DMS53 (cell line): ENCODE measurements around the gene LRRC61.

Source experiments
- DNase-seq: peaks from one replicate; lab custom pipeline; 2025; lab: John Stamatoyannopoulos, UW

Gene LRRC61

GRCh38 chr7:150371131-150371995 is 48.2 kb downstream of the LRRC61 start:
- no peak for DNase-seq

DNA sequence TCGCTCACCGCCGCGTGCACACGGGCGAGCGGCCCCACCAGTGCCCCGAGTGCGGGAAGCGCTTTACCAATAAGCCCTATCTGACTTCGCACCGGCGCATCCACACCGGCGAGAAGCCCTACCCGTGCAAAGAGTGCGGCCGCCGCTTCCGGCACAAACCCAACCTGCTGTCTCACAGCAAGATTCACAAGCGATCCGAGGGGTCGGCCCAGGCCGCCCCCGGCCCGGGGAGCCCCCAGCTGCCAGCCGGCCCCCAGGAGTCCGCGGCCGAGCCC is 48.8 kb downstream of the LRRC61 start:
- DNase-seq: no peak

- DNase-seq: no peak
These were observed 49.3 kb downstream of the LRRC61 start for GRCh38 chr7:150372271-150373048.

GRCh38 chr7:150373049-150373801 is 50.1 kb downstream of the LRRC61 start:
- DNase-seq: peak; percentile 44

- DNase-seq: no peak
These were observed 50.9 kb downstream of the LRRC61 start for GRCh38 chr7:150374026-150374425.

- DNase-seq: peak; percentile 32
These were observed 51.3 kb downstream of the LRRC61 start for GRCh38 chr7:150374472-150374871.

- DNase-seq: peak; percentile 71
These were observed 52.7 kb downstream of the LRRC61 start for GRCh38 chr7:150375662-150376521.

- DNase-seq: no peak
These were observed 53.4 kb downstream of the LRRC61 start for GRCh38 chr7:150376560-150376959.

GRCh38 chr7:150377196-150377595 is 54.0 kb downstream of the LRRC61 start:
- no peak for DNase-seq

DNA sequence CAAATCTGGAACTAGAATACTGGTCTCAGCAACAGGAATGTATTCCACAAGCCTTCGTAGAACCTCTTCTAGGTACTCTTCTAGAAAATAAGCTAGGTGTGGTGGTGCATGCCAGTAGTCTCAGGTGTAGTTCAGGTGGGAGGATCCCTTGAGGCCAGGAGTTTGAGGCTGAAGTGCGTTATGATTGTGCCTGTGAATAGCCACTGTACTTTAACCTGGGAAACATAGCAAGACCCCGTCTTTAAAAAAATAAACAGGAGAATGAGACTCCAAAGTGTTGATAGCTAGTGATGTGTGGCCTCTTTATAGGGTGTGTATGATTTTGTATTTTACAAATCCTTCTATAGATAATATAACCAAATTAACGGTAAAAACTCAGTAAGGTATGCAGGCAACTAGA is 54.5 kb downstream of the LRRC61 start:
- peak; percentile 77 for DNase-seq

DNA sequence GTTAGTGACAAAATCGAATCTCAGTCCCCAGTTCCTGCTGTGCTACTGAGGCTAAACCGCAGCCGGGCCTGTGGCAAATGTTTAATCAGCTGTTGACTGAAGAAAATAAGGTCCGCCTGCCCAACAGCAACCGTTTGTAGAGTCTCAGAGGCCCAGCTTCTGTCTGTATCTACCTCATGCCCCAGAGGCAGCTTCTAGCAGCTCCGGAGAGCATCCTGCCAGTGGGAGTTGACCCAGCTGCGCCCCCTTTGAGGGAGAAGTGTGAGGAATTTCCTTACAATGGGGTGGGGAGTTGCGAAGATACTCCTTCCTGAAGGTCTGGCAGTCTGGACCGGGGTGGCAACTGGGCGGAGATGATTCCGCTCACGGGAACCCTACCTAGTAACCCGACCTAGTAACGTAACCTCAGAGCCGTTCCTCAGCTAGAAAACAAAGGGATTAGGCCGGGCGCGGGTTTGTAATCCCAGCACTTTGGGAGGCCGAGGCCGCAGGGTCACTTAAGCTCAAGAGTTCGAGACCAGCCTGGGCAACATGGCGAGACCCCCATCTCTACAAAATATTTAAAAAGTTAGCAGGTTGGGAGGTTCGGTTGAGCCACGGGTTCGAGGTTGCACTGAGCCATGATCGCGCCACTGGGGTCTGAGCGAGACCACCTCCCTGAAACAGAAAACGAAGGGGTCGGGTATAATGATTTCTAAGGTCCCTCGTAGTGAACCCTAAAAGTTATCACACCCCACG is 55.1 kb downstream of the LRRC61 start:
- peak; percentile 97 for DNase-seq

- DNase-seq: peak; percentile 99
These were observed 55.8 kb downstream of the LRRC61 start, which contains the start of gene ZNF775 for GRCh38 chr7:150378853-150379440. ZNF775 (plus strand) TSS chr7:150379330; CDS start chr7:150388471, 9,141 bp downstream.

DNA sequence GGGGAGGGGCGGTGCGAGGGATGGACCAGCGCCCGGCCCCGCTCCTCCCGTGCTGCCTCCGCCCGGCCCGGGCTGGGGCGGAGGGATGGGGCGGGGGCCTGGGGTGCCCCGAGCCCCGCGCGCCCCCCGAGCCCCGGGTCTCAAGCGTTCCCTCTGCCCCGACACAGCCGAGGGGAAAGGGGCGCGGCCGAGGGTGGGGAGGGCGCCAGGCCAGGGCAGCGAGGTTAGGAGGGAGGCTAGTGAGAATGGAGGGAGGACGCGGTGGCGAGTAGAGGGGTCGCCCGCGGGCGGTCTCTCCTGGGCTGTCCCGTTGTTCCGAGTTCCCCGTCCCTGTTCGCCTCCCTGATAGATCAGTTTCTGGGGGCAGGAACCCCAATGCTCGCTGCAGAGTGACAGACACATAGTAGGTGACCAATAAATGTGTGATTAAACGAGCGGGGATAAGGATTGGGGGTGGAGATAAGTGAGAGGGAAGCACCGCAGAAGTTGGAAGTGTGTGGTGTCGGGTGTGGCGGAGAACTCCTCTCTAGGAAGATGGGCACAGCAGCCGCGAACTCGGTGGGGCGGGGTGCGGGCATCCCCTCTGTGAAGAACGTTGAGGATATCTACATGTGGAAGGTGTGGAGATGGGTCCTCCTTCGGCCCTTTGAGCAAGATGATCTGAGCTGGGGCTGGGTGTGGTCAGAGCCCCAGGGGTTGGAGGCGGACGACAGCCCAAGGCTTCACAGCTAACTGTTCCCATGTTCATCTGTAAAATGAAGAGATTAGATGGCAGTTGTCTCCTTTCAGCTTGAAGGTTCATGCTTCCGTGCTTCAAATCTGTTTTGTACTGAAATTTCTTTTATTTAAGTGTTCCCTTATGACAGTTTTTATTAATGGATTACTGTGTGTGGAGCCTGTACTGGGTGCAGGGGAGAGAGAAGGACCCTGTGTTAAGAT is 56.6 kb downstream of the LRRC61 start:
- DNase-seq: peak; percentile 62

- DNase-seq: no peak
These were observed 57.3 kb downstream of the LRRC61 start for GRCh38 chr7:150380463-150380862.

- no peak for DNase-seq
These were observed 57.9 kb downstream of the LRRC61 start for GRCh38 chr7:150381096-150381495.

DNA sequence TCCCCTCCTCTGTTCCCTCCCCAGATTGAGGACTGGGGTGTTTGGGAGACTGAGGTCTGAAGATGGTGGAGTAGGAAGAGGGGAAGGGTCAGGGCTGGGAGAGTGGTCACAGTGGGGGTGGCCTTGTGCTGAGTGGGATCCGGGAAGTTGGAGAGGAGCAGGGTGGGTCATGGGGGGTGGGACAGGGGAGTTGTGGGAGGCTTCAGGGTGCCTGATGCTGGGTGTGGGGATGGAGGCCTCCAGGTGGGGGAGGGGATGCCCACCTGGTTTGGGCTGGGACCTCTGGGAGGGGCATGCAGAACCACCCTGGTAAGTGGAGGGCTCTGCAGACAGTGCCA is 58.6 kb downstream of the LRRC61 start:
- DNase-seq: no peak

DNA sequence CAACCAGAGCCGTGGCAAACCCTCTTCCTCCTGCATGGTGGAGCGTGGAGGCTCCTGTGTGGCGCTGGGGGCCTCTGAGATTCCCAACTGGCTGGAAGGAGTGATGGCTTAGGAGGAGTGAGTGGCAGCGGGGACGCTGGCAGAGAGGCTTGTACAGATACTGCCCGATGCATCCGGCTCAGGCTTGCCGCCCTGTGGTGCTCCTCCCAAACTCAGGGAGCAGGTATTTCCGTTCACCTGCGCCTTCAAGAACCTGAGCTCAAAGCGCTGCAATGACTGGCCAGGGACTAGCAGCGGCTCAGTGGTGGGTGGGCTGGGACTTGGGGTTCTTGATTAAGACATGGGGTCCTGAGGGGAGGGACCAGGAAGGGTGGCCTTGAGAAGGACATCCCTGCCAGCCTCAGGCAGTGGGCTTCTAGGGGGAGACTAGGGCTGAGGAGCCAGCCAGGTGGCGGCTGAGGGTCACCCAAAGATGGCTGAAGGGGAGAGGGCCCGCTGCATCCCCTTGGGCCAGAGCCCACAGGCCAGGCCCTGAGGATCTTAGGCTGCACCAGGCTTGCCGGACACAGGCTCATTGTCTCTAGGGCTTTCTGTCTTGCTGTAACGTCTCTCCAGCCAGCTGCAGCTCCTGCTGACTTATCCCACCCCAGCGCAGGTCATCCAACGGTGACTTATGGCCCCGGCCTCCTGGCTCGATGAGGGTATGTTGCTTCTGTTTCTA is 59.1 kb downstream of the LRRC61 start:
- peak; percentile 92 for DNase-seq

- peak; percentile 79 for DNase-seq
These were observed 59.7 kb downstream of the LRRC61 start for GRCh38 chr7:150382844-150383225.
